ENCODE data around the gene CSAD. TPM values are rescaled to one million over a fixed set of nuclear protein-coding genes. Genes with fewer than 3 reads are reported as not detected.

Gene CSAD
- total and polyA plus RNA-seq, 2 of the 13 experiments (the other 11 are each of a cell fraction or from before 2014, with no cell fraction given), result 7.2 to 23.5 TPM

DNA sequence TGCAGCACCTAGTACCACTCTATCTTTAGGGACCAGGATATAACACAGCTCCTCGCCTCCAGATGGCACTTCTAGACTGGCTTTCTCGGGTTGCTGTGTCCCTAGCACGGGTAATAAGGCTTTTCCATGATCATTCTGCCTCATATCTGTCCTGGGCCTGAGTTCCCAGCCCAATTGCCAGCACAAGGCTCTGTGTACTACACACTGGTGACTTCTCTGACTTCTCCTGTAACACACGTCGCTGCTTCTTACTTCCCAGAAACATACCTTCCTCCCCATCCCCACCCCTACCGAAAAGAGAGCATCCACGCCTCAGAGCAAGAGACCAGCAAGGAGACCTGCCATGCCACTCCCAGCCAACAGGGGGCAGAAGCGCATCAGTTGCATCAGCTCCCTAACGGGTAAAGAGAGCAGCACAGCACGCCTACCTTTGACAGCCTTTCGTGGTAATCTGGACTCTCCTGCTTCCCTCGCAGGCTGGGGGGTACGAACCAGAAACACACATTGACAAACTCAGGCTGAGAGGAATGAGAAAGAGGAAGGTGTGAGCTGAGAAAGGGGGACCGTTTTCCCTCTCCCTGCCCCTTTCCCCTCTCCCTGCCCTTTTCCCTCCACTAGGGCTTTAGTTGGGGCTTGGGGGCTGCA is 21.4 kb downstream of the CSAD start (continued):
- TF ChIP-seq ARID4A (CRISPR knock-in tag; IDR thresholded peaks at IDR 0.05; ENCODE audit: borderline replicate concordance) (peak; percentile 59; the same call in 1 of the 2 replicates), MAX (IDR thresholded peaks at IDR 0.05) (peak; percentile 42; the same call in 1 of the 2 replicates), ZNF253 (CRISPR knock-in tag; IDR thresholded peaks at IDR 0.05; ENCODE audit: borderline replicate concordance) (no peak), ZEB1 (IDR thresholded peaks at IDR 0.05; ENCODE audit: insufficient replicate concordance, low read depth) (no peak), SMC3 (IDR thresholded peaks at IDR 0.05; ENCODE audit: low read length) (peak; percentile 75), TMF1 (CRISPR knock-in tag; IDR thresholded peaks at IDR 0.05; ENCODE audit: low read depth) (no peak), ZNF557 (CRISPR knock-in tag; IDR thresholded peaks at IDR 0.05) (no peak), THRA (CRISPR knock-in tag; IDR thresholded peaks at IDR 0.05; ENCODE audit: borderline replicate concordance) (peak; percentile 31; the same call in 1 of the 2 replicates), ZSCAN30 (CRISPR knock-in tag; IDR thresholded peaks at IDR 0.05) (no peak), ZNF749 (CRISPR knock-in tag; IDR thresholded peaks at IDR 0.05; ENCODE audit: borderline replicate concordance) (no peak), PPARG (CRISPR knock-in tag; conservative IDR thresholded peaks at IDR 0.05) (0 out of 2 replicates have a peak, but pooled peaks have one; percentile 25), ZNF713 (CRISPR knock-in tag; IDR thresholded peaks at IDR 0.05) (no peak), ARNT2 (CRISPR knock-in tag; IDR thresholded peaks at IDR 0.05; ENCODE audit: low read depth) (no peak), THAP11 (CRISPR knock-in tag; IDR thresholded peaks at IDR 0.05) (no peak), ZNF616 (CRISPR knock-in tag; IDR thresholded peaks at IDR 0.05; ENCODE audit: low read depth) (no peak), ZKSCAN8 (CRISPR knock-in tag; IDR thresholded peaks at IDR 0.05; ENCODE audit: borderline replicate concordance) (no peak)
- TF ChIP-seq, protein P1, sequence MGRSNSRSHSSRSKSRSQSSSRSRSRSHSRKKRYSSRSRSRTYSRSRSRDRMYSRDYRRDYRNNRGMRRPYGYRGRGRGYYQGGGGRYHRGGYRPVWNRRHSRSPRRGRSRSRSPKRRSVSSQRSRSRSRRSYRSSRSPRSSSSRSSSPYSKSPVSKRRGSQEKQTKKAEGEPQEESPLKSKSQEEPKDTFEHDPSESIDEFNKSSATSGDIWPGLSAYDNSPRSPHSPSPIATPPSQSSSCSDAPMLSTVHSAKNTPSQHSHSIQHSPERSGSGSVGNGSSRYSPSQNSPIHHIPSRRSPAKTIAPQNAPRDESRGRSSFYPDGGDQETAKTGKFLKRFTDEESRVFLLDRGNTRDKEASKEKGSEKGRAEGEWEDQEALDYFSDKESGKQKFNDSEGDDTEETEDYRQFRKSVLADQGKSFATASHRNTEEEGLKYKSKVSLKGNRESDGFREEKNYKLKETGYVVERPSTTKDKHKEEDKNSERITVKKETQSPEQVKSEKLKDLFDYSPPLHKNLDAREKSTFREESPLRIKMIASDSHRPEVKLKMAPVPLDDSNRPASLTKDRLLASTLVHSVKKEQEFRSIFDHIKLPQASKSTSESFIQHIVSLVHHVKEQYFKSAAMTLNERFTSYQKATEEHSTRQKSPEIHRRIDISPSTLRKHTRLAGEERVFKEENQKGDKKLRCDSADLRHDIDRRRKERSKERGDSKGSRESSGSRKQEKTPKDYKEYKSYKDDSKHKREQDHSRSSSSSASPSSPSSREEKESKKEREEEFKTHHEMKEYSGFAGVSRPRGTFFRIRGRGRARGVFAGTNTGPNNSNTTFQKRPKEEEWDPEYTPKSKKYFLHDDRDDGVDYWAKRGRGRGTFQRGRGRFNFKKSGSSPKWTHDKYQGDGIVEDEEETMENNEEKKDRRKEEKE (IDR thresholded peaks at IDR 0.05), result no peak
- TF ChIP-seq, protein P2, sequence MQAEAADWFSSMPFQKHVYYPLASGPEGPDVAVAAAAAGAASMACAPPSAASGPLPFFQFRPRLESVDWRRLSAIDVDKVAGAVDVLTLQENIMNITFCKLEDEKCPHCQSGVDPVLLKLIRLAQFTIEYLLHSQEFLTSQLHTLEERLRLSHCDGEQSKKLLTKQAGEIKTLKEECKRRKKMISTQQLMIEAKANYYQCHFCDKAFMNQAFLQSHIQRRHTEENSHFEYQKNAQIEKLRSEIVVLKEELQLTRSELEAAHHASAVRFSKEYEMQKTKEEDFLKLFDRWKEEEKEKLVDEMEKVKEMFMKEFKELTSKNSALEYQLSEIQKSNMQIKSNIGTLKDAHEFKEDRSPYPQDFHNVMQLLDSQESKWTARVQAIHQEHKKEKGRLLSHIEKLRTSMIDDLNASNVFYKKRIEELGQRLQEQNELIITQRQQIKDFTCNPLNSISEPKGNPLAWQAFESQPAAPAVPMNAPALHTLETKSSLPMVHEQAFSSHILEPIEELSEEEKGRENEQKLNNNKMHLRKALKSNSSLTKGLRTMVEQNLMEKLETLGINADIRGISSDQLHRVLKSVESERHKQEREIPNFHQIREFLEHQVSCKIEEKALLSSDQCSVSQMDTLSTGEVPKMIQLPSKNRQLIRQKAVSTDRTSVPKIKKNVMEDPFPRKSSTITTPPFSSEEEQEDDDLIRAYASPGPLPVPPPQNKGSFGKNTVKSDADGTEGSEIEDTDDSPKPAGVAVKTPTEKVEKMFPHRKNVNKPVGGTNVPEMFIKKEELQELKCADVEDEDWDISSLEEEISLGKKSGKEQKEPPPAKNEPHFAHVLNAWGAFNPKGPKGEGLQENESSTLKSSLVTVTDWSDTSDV (CRISPR knock-in tag; IDR thresholded peaks at IDR 0.05), result no peak

Data from HepG2 (cell line).